Measurements from ENCODE around the gene AP2S1.
"Not testable (repeated sequence)": the region's sequence is repeated elsewhere in the genome, so short reads cannot be mapped to it uniquely, and the experiment has no call there.

The AP2S1 gene
- 104 to 298 (median 211) reads per million in 18 experiments for total RNA-seq

DNA sequence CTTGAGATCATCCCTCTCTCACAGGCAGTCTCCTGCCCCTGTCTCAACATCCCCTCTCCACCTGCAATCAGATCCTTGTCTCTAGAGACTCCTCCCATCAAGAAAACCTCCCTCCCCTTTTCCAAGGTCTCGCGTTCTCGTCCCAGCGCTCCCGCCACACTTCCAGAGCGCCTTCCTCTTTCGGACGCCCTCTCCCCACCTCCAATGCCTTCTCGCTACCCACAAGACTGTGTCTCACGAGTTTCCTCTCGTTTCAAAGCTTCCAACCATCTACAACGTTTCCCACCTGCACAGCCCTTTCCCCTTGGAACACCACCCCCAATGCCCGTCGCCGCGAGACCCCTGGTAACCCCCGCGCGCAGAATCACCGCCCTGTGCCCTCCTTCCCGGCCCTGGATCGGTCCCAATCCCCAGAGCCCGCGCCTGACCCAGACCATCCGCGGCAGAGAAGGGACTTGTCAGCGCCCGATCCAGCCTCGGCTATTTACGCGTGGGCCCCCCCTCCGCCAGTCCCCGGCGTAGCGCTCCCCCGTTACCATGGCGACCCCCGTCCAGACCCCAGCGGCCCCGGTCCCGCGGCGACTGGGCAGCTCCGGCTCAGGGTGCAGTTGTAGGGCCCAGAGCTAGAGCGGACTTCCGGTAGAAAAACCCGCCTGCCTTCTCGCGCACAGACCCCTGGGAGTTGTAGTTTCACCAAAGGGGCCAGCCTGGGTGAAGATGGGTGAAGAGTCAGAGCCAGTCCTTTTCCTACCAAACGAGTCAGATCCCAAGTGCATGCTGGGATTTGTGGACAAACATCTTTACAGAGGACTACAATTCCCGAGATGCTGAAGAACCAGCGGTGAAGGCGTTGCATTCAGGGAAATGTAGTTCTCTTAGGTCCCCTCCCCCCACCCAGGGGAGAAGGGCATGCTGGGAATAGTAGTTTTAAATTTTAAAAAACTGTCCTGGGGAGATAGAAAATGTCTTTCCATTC lies at the start of gene AP2S1:
AP2S1 (minus strand) TSS at position 619 of the 976 bp plus-strand sequence; CDS start at position 539, 80 bp downstream.
- peak; percentile 97 to 98 for DNase-seq

DNA sequence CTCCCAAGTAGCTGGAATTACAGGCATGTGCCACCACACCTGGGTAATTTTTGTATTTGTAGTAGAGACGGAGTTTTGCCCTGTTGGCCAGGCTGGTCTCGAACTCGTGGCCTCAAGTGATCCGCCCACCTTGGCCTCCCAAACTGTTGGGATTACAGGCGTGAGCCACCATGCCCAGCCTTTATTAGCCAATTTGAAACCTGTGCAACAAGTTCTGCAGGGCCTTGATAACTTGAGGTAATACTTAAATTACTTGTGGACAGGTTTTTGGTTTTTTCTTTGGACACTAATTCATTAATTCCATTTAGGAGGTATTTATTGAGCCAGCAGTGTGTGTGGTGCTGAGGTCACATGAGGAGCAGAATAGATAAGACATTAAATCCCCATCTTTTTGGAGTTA lies 49.7 kb upstream of the AP2S1 start:
- DNase-seq = no peak

GRCh38 chr19:46898731-46899130 lies 48.1 kb upstream of the AP2S1 start:
- no peak for DNase-seq

DNA sequence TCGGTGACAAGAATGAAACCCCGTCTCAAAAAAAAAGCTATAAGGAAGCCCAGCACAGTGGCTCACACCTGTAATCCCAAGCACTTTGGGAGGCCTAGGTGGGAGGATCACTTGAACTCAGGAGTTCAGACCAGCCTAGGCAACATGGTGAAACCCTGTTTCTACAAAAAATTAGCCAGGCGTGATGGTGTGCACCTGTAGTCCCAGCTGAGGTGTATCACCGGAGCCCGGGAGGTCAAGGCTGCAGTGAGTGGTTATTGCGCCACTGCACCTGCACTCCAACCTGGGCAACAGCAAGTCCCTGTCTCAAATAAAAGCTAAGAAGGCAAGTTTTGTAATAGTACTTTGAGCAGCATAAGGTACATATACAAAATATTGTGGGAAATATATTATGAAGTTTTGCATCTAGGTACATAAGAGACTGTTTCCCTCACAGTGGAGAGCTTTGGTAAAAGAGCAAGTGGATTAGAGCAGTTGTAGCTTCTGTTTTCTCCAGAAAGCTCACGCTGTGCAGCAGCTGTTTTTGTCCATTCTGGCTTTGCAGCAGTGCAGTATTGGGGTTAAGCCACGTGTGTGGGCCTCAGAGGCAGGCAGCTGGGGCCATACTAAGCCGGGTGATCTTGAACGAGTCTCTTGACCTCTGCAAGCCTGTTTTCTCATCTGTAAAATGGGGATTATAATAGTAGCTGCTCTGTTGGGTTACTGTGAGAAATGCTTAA lies 45.6 kb upstream of the AP2S1 start:
- DNase-seq = no peak

DNA sequence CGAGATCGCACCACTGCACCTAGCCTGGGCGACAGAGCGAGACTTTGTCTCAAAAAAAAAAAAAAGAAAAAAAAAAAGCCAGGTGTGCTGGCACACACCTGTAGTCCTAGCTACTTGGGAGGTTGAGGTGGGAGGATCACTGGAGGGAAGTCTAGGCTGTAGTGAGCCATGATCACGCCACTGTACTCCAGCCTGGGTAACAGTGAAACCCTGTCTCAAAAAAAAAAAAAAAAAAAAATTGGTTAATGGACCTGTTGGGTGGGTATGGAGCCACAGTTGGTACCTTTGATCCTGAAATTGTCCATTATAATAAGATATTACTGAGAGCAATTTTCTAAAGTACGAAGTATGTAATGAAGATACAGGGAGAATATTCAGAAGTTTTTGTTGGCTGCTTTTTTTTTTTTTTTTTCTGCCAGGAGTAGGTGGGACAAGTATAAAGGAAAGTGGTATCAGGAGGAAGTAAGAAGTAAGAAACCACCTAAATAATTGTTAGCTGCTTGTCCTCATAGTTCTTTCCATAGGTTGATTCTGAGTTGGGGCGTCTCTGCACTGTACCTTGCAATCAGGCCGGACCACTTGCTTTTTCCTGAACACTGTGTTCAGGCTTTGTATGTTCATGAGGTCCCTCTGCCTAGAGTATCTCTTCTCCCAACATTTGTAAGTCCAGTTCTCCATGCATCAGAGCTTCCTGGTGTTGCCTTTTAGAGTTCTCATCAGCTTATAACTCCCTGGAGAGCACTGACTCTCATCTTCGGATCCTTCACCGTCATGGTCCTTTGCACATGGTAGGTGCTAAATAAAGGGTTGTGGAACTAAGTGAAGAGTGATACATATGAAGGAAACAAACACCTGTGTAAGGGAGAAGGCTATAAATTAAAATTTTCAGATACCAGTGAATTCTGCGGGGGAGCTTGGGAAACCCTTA lies 41.9 kb upstream of the AP2S1 start:
- DNase-seq = no peak

GRCh38 chr19:46890423-46891170 lies 40.0 kb upstream of the AP2S1 start:
- no peak for DNase-seq

- DNase-seq = peak; percentile 60 to 72
Observed at GRCh38 chr19:46887240-46887782, 36.7 kb upstream of the AP2S1 start.

DNA sequence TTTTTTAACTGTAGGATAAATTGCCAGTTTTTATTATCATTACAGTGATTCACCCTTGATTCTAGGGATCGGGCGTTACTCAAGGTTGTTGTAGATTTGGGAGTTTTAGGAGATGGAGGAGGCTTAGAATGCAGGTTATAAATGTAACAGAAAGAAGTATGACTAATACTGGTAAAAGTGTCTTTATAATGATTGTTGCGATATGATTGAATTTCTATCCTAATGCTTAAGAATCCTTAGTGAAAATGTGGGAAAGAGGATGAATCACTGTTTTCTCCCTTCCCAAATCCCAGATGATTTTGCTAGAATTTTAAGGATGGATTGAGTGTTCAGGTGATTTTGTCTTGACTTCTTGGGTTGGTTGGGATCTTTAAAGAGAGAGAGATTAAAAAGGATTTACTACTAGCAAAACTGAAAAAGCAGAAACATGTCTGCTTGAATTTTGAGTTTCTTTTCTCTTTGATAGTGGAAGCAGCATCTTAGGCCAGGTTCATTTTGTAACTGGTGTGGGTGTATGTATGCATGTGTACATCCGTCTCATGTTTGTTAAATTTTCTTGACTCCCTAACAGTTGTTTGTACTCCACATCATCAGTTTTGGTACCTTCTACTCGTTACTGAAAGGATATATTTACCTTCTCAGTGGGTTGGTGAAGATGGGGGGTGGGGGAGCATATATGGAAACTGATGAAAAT lies 36.0 kb upstream of the AP2S1 start:
- DNase-seq = peak in 1 of 2 donors; percentile 18

DNA sequence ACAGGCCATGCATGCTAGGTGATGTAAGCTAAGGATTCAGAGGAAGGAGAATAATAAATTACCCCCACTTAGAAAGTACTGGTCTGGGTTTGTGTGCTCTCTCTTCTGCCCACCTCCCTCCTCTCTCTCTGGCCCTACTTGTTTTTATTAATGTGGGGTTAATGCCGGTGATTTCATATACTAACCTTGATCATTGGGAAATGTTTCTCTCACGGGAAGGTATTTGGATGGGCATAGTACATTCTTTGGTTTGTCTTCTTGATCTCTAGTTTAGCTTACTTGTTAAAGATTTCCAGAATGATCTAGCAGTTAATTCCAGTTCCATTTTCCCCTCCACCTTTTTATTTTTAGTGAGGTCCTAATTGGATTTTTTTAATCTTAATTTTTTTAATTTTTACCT lies 34.8 kb upstream of the AP2S1 start:
- DNase-seq = no peak

GRCh38 chr19:46882751-46883150 lies 32.1 kb upstream of the AP2S1 start:
- DNase-seq = not testable (repeated sequence)

DNA sequence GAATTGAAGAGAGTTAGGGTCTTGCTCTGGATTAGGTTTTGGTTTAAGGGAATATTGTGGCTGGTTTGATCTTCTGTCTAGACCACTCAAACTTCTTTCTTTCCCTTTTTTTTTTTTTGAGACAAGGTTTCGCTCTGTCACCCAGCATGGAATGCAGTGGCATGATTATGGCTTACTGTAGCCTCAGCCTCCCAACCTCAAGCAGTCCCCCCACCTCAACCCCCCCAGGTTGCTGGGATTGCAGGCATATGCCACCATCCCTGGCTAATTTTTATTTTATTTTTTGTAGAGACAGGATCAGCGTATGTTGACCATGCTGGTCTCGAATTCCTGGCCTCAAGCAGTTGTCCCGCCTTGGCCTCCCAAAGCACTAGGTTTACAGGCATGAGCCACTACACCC lies 31.4 kb upstream of the AP2S1 start:
- DNase-seq = no peak

GRCh38 chr19:46881092-46881491 lies 30.4 kb upstream of the AP2S1 start:
- DNase-seq = no peak

DNA sequence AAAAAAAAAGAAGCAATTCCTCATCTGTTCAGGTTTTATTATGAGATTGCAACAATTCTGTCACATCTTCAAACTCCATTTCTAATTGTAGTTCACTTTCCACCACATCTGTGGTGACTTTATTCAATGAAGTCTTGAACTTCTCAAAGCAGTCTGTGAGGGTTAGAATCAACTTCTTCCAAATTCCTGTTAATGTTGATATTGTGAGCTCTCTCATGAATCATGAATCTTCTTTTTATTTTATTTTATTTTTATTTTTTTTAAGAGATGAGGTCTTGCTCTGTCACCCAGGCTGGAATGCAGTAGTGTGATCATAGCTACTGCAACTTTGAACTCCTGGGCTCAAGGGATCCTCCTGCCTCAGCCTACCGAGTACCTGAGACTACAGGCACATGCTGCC lies 29.8 kb upstream of the AP2S1 start:
- DNase-seq = no peak

DNA sequence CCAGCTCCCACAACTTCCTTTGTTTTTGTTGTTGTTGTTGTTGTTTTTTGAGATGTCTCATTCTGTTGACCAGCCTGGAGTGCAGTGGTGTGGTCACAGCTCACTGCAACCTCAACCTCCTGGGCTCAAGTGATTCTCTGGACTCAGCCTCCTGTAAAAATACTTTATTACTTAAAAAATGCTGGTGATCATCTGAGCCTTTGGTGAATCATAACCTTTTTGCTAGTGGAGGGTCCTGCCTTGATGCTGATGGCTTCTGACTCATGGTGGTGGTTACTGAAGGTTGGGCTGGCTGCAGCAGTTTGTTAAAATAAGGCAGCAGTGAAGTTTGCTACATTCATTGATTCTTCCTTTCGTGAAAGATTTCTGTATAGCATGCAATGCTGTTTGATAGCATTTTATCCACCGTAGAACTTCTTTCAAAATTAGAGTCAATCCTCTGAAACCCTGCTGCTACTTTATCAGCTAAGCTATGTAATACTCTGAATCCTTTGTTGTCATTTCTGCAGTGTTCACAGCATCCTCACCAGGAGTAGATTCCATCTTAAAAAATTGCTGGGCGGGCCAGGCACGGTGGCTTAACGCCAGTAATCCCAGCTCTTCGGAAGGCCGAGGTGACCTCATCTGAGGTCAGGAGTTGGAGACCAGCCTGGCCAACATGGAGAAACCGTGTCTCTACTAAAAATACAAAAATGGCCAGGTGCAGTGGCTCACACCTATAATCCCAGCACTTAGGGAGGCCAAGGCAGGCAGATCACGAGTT lies 28.1 kb upstream of the AP2S1 start:
- no peak for DNase-seq

DNA sequence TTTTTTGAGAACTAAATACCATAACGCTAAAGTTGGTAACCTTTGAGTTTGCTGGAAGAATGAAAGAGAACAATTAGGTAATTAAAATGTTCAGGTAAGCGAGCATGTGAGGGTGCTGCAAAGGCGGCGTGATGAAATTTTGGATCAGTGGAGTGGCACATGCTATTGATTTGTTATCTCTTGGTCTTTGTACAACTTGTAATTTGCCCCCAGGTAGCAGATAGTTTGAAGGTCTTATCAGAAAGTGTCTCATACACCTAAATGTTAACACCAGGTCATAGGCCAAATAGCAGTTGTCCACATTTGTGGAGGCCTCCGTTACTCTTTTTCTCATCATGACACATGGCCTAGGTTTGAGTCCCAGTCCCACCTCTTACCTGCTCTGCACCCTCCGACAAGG lies 25.0 kb upstream of the AP2S1 start:
- no peak for DNase-seq

DNA sequence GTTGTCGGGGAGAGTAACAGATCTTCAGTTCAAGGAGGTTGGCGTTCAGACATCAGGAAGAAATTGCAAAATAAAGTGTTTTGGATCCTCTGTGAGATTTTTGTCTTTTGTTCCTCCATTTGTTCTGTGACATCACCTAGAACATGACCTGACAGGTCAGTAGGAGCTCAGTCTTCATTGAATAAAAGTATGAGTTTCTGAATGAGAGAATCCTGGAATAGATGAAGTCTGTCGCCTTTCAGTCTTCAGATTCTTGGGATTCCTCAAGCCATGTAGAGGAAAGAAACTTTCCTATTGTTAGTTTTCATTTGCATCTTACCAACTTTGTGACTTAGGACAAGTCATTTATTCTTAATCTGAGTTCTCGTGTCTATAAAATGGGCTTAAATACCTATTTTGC lies 24.6 kb upstream of the AP2S1 start:
- no peak for DNase-seq

- no peak for DNase-seq
Observed at GRCh38 chr19:46872967-46873366, 22.3 kb upstream of the AP2S1 start.

GRCh38 chr19:46871173-46871572 lies 20.5 kb upstream of the AP2S1 start:
- not testable (repeated sequence) for DNase-seq

DNA sequence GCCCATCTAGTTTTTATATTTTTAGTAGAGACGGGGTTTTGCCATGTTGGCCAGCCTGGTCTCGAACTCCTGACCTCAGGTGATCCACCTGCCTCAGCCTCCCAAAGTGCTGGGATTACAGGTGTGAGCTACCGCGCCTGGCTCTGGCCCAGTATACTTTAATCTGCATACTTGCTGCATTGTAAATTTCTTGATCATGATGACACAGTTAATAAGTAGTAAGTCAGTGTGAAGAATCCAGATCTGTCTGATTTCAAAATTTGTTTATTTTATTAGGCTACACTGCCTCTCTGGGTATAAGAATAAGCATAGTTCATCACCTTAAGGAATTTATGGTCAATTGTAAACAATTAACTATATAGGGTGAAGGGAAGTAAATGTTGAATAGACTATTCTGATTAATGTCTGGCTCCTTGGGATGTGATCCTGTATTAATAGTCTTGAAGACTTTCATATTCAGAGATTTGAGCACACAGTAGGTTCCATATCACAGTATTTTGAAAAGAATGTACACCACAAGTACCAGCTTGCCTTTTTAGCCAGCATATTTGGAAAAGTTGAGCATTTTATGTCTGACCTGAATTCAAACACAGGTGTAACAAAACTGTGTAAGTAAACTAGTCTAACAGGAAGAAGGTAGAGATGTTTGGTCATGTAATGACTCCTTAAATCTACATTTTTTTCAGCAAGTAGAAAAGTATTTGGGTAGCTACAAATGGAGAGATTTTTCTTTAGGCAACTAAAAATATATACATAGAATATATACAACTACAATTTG lies 17.6 kb upstream of the AP2S1 start:
- DNase-seq = no peak
